Endometrial microvascular endothelial cells (primary cell): ENCODE measurements around the gene TMPRSS4. TPM values are rescaled to one million over a fixed set of nuclear protein-coding genes. Genes with fewer than 3 reads are reported as not detected.

Source experiments
- in situ Hi-C: cut with HindIII; loops from 2 replicates; pipeline ENCODE4 v1.10.0; 2017; ENCODE audit warnings: low sequenced_read_pairs, low pct_unique_long_range_greater_than_20kb; ENCODE audit errors: inconsistent ontology term
- total RNA-seq: library from RNA; depleted of rRNA; stranded (reverse); fragments of >200 nt; gene quantifications from one replicate; pipeline ENCODE4 v1.2.3, GENCODE V29; 2015; ENCODE audit errors: inconsistent ontology term

The TMPRSS4 gene
- total RNA-seq, 1 donor from 2014 or later: not detected

- in situ Hi-C loops: no loop called here
Measured at GRCh38 chr11:118164885-118165284, 88.0 kb downstream of the TMPRSS4 start.

GRCh38 chr11:118166641-118167040 is 89.8 kb downstream of the TMPRSS4 start:
- in situ Hi-C loops: no loop called here

GRCh38 chr11:118167253-118167652 is 90.4 kb downstream of the TMPRSS4 start:
- in situ Hi-C loops: no loop called here

GRCh38 chr11:118167906-118168305 is 91.0 kb downstream of the TMPRSS4 start:
- in situ Hi-C loops: no loop called here

- in situ Hi-C loops: no loop called here
Measured at GRCh38 chr11:118168316-118168715, 91.4 kb downstream of the TMPRSS4 start.

- in situ Hi-C loops: no loop called here
Measured at GRCh38 chr11:118168751-118169150, 91.9 kb downstream of the TMPRSS4 start.

- in situ Hi-C loops: no loop called here
Measured at GRCh38 chr11:118169300-118170140, 92.6 kb downstream of the TMPRSS4 start.

GRCh38 chr11:118170231-118170630 is 93.4 kb downstream of the TMPRSS4 start:
- in situ Hi-C loops: no loop called here

- in situ Hi-C loops: no loop called here
Measured at GRCh38 chr11:118170882-118171268, 94.0 kb downstream of the TMPRSS4 start.

Other genes with a start within 250 kb of the TMPRSS4 start
- gene FXYD6, start 200.4 kb upstream of the TMPRSS4 start, total RNA-seq: 0.84 TPM
- gene TMPRSS13, start 147.7 kb upstream of the TMPRSS4 start, total RNA-seq: not detected
- gene IL10RA, start 90.7 kb upstream of the TMPRSS4 start, total RNA-seq: not detected
- gene SMIM35, start 9.9 kb downstream of the TMPRSS4 start, total RNA-seq: not detected
- gene SCN4B, start 75.7 kb downstream of the TMPRSS4 start, total RNA-seq: under 0.01 TPM
- gene SCN2B, start 99.6 kb downstream of the TMPRSS4 start, total RNA-seq: not detected
- gene JAML, start 147.9 kb downstream of the TMPRSS4 start, total RNA-seq: not detected
- 10.3 TPM for gene MPZL3, start 175.3 kb downstream of the TMPRSS4 start, total RNA-seq
- gene MPZL2, start 187.2 kb downstream of the TMPRSS4 start, total RNA-seq: 618 TPM
- not detected for gene CD3E, start 227.7 kb downstream of the TMPRSS4 start, total RNA-seq